Epithelial cell of prostate (primary cell): ENCODE results near the gene DYNC2I2.
A peak's percentile ranks its signal among the peaks of the same experiment; 100 is the strongest.
"Not testable (repeated sequence)": the region's sequence is repeated elsewhere in the genome, so short reads cannot be mapped to it uniquely, and the experiment has no call there.

Source experiments
- DNase-seq: peaks from one replicate; pipeline ENCODE4 v3.0.0-alpha.2; 2011; ENCODE audit warnings: low read depth, low spot score
- H3K27ac ChIP-seq: fragments of 450-650 bp; 2 replicates; pipeline ENCODE4 v1.5.1; 2017; ENCODE audit warnings: mild to moderate bottlenecking

DYNC2I2 gene

GRCh38 chr9:128656416-128657343 lies at the start of gene DYNC2I2:
Gene DYNC2I2, minus strand, starts transcription at chr9:128656847. Its CDS starts 121 bp downstream, at chr9:128656726.
- peak; percentile 41 for DNase-seq
- H3K27ac ChIP-seq: peak within 1 kb of the TSS; percentile 97

GRCh38 chr9:128706045-128706444 lies 49.4 kb upstream of the DYNC2I2 start:
- no peak for DNase-seq
- no peak overlapping the region for H3K27ac ChIP-seq

GRCh38 chr9:128705051-128705965 lies 48.7 kb upstream of the DYNC2I2 start:
- no peak overlapping the region for H3K27ac ChIP-seq
- DNase-seq: no peak

- DNase-seq: no peak
- H3K27ac ChIP-seq: no peak overlapping the region
These were observed 47.7 kb upstream of the DYNC2I2 start for GRCh38 chr9:128704356-128704670.

- no peak for DNase-seq
- no peak overlapping the region for H3K27ac ChIP-seq
These were observed 47.1 kb upstream of the DYNC2I2 start for GRCh38 chr9:128703616-128704355.

- H3K27ac ChIP-seq: no peak overlapping the region
- DNase-seq: no peak
These were observed 46.4 kb upstream of the DYNC2I2 start for GRCh38 chr9:128702949-128703615.

GRCh38 chr9:128702445-128702948 lies 45.9 kb upstream of the DYNC2I2 start, which contains the start of gene PKN3:
Gene PKN3, plus strand, starts transcription at chr9:128702503. Its CDS starts 413 bp downstream, at chr9:128702916.
- no peak for DNase-seq
- no peak within 1 kb of the TSS for H3K27ac ChIP-seq

- no peak overlapping the region for H3K27ac ChIP-seq
- no peak for DNase-seq
These were observed 44.7 kb upstream of the DYNC2I2 start for GRCh38 chr9:128701227-128701854.

GRCh38 chr9:128699096-128699795 lies 42.6 kb upstream of the DYNC2I2 start:
- not testable (repeated sequence) for DNase-seq, H3K27ac ChIP-seq

- no peak overlapping the region for H3K27ac ChIP-seq
- no peak for DNase-seq
These were observed 40.5 kb upstream of the DYNC2I2 start for GRCh38 chr9:128696923-128697707.

GRCh38 chr9:128694344-128694743 lies 37.7 kb upstream of the DYNC2I2 start:
- H3K27ac ChIP-seq: no peak overlapping the region
- DNase-seq: no peak

GRCh38 chr9:128693738-128694137 lies 37.1 kb upstream of the DYNC2I2 start:
- not testable (repeated sequence) for H3K27ac ChIP-seq, DNase-seq

GRCh38 chr9:128690684-128691034 lies 34.0 kb upstream of the DYNC2I2 start:
- DNase-seq: no peak
- peak overlapping the region; percentile 81 for H3K27ac ChIP-seq

GRCh38 chr9:128689820-128690683 lies 33.4 kb upstream of the DYNC2I2 start:
- peak overlapping the region; percentile 81 for H3K27ac ChIP-seq
- DNase-seq: no peak

- peak overlapping the region; percentile 81 for H3K27ac ChIP-seq
- no peak for DNase-seq
These were observed 32.7 kb upstream of the DYNC2I2 start for GRCh38 chr9:128689293-128689774.

GRCh38 chr9:128688501-128689292 lies 32.0 kb upstream of the DYNC2I2 start, which contains the start of gene SET:
Gene SET, plus strand, starts transcription at chr9:128689222. Its CDS starts 361 bp downstream, at chr9:128689583.
- H3K27ac ChIP-seq: peak within 1 kb of the TSS; percentile 81
- DNase-seq: no peak
